Measurements from ENCODE around the gene MARCHF3.
"Not testable (repeated sequence)": the region's sequence is repeated elsewhere in the genome, so short reads cannot be mapped to it uniquely, and the experiment has no call there.

The MARCHF3 gene

GRCh38 chr5:126839407-126839806 is 191.0 kb downstream of the MARCHF3 start:
- not testable (repeated sequence) for H3K27me3 ChIP-seq (replicated peaks; ENCODE audit: insufficient read depth, low read length); H3K4me1 ChIP-seq (ENCODE audit: low read length); H3K9me3 ChIP-seq (replicated peaks; ENCODE audit: insufficient read depth, low read length); DNase-seq; H3K4me2 ChIP-seq (ENCODE audit: low read depth, low read length); H2AFZ ChIP-seq (ENCODE audit: low read length); H3K4me3 ChIP-seq (ENCODE audit: low read length); H3K27ac ChIP-seq (ENCODE audit: low read length); H3F3A ChIP-seq (ENCODE audit: insufficient read depth, low read length); H3K36me3 ChIP-seq (replicated peaks; ENCODE audit: insufficient read depth, low read length); H3K79me2 ChIP-seq (ENCODE audit: low read length); H4K20me1 ChIP-seq (ENCODE audit: insufficient read depth, low read length); H3K9ac ChIP-seq (ENCODE audit: low read length); H3K9me2 ChIP-seq (replicated peaks; ENCODE audit: insufficient read depth, low read length)

GRCh38 chr5:126837906-126838539 is 192.3 kb downstream of the MARCHF3 start:
- no peak overlapping the region for H3K27ac ChIP-seq (ENCODE audit: low read length)

GRCh38 chr5:126837242-126837641 is 193.1 kb downstream of the MARCHF3 start:
- H3K27ac ChIP-seq (ENCODE audit: low read length): no peak overlapping the region
- no peaks in the 10 kb centered on the region for H3K4me1 ChIP-seq (ENCODE audit: low read length)

More at GRCh38 chr5:126837906-126838539, 192.3 kb downstream of the MARCHF3 start:
- H3K4me2 ChIP-seq (ENCODE audit: low read depth, low read length): no peak overlapping the region
- H3K4me1 ChIP-seq (ENCODE audit: low read length): no peaks in the 10 kb centered on the region
- no peak for TF ChIP-seq EZH2phosphoT487 (IDR thresholded peaks at IDR 0.05; ENCODE audit: low read length)
- TF ChIP-seq CTCF (IDR thresholded peaks at IDR 0.05; ENCODE audit: low read length): no peak
- no peak for TF ChIP-seq EZH2 (optimal IDR thresholded peaks at IDR 0.05; ENCODE audit: low read depth, low read length)
- 0 out of 2 replicates have a peak, but pooled peaks cover 2% of the 10 kb centered on the region for H3F3A ChIP-seq (ENCODE audit: insufficient read depth, low read length)
- no peak overlapping the region for H3K9ac ChIP-seq (ENCODE audit: low read length)
- H3K9me3 ChIP-seq (replicated peaks; ENCODE audit: insufficient read depth, low read length): no peaks in the 10 kb centered on the region
- H3K36me3 ChIP-seq (replicated peaks; ENCODE audit: insufficient read depth, low read length): peaks cover 12% of the 10 kb centered on the region; the same call in 1 of the 2 replicates
- H2AFZ ChIP-seq (ENCODE audit: low read length): no peak overlapping the region
- DNase-seq: no peak
- no peak overlapping the region for H3K4me3 ChIP-seq (ENCODE audit: low read length)
- no peaks in the 10 kb centered on the region for H3K27me3 ChIP-seq (replicated peaks; ENCODE audit: insufficient read depth, low read length)
- H4K20me1 ChIP-seq (ENCODE audit: insufficient read depth, low read length): no peaks in the 10 kb centered on the region
- H3K9me2 ChIP-seq (replicated peaks; ENCODE audit: insufficient read depth, low read length): no peaks in the 10 kb centered on the region
- peaks cover 12% of the 10 kb centered on the region for H3K79me2 ChIP-seq (ENCODE audit: low read length)

More at GRCh38 chr5:126837242-126837641, 193.1 kb downstream of the MARCHF3 start:
- H2AFZ ChIP-seq (ENCODE audit: low read length): no peak overlapping the region
- H3K27me3 ChIP-seq (replicated peaks; ENCODE audit: insufficient read depth, low read length): no peaks in the 10 kb centered on the region
- no peak for DNase-seq
- H3K4me3 ChIP-seq (ENCODE audit: low read length): no peak overlapping the region
- no peaks in the 10 kb centered on the region for H3K9me2 ChIP-seq (replicated peaks; ENCODE audit: insufficient read depth, low read length)
- no peak overlapping the region for H3K4me2 ChIP-seq (ENCODE audit: low read depth, low read length)
- 0 out of 2 replicates have a peak, but pooled peaks cover 2% of the 10 kb centered on the region for H3F3A ChIP-seq (ENCODE audit: insufficient read depth, low read length)
- no peaks in the 10 kb centered on the region for H3K9me3 ChIP-seq (replicated peaks; ENCODE audit: insufficient read depth, low read length)
- no peaks in the 10 kb centered on the region for H4K20me1 ChIP-seq (ENCODE audit: insufficient read depth, low read length)
- TF ChIP-seq EZH2phosphoT487 (IDR thresholded peaks at IDR 0.05; ENCODE audit: low read length) (no peak), EZH2 (optimal IDR thresholded peaks at IDR 0.05; ENCODE audit: low read depth, low read length) (no peak), CTCF (IDR thresholded peaks at IDR 0.05; ENCODE audit: low read length) (no peak)
- H3K36me3 ChIP-seq (replicated peaks; ENCODE audit: insufficient read depth, low read length): peaks cover 15% of the 10 kb centered on the region; the same call in 1 of the 2 replicates
- H3K9ac ChIP-seq (ENCODE audit: low read length): no peak overlapping the region
- peaks cover 15% of the 10 kb centered on the region for H3K79me2 ChIP-seq (ENCODE audit: low read length)

All from MM.1S (cell line).